T-helper 2 cell treated with Interferon-gamma antibody and Interleukin-4, amounts not matched to agents 5 μg/mL and 100 μg/mL, for 36 hours (primary cell): ENCODE results near the gene CAMKMT.

ENCODE experiments used
- DNase-seq: peaks from one replicate; pipeline ENCODE4 v3.0.0; 2021; ENCODE audit warnings: low spot score
- H3K27ac Mint-ChIP-seq: one replicate; pipeline ENCODE4 v1.8.0; 2021; ENCODE audit warnings: mild to moderate bottlenecking, mixed read lengths
- H3K27me3 Mint-ChIP-seq: one replicate; pipeline ENCODE4 v1.8.0; 2021; ENCODE audit warnings: low read depth, mixed read lengths
- H3K36me3 Mint-ChIP-seq: one replicate; pipeline ENCODE4 v1.8.0; 2021; ENCODE audit warnings: low read depth, mixed read lengths
- H3K4me1 Mint-ChIP-seq: one replicate; pipeline ENCODE4 v1.8.0; 2021; ENCODE audit warnings: low read depth, mixed read lengths
- H3K4me3 Mint-ChIP-seq: one replicate; pipeline ENCODE4 v1.8.0; 2022; ENCODE audit warnings: mild to moderate bottlenecking, moderate library complexity, mixed read lengths
- H3K9me3 Mint-ChIP-seq: one replicate; pipeline ENCODE4 v1.8.0; 2021; ENCODE audit warnings: mixed read lengths

The CAMKMT gene

DNA sequence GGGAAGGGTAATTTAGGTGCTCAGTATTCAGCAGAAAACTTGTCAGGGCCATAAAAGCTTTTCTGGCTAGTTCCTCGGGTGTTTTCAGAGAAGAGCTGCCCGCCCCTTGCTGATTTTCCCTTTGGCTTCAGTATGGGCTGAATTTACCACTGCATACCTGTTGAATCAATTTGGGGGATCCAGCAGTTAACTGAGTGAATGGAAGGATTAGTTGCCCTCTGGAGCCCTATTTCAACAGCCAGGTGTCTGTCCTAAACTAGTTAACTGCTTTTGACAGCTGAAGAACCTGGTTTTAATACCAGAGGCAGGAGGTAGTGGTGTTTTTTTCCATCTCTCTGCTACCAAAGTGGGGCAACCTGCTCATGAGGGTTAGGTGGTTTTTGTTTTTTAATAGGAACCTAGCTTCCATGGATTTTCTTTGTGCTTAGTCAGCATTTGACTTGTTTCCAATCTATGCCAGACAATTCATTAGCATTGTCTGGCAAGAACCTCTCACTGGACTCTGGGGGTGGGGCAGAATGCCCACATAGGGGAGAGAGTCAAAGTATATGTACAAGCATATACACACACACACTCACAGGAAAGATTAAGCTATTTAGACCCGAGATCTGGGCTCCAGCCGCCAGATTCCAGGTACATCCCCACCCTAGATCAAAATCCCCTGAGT lies 413.2 kb downstream of the CAMKMT start:
- no peaks in the 10 kb centered on the region for H3K9me3 Mint-ChIP-seq
- no peaks in the 10 kb centered on the region for H3K36me3 Mint-ChIP-seq
- H3K27ac Mint-ChIP-seq: no peak overlapping the region
- H3K27me3 Mint-ChIP-seq: peaks cover 10% of the 10 kb centered on the region
- DNase-seq: no peak
- no peak overlapping the region for H3K4me3 Mint-ChIP-seq
- no peaks in the 10 kb centered on the region for H3K4me1 Mint-ChIP-seq

DNA sequence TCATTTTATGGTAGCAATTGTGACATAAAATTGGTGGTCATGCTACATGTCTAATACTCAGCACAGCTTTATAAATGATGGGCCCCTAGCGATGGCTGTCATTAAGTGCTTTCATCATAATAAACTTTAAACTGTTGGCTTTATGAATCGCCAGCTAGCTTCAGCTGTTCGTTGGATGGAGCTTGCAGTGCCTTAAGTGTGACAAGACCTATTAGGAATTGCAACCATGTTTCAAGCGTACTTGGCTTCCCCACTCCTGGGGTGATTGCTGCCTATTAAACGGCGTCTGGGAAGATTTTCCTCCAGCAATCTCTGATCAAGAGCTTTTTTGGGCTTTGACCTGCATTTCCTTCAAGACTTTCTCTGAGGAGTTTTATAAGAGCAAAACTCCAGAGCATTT lies 415.3 kb downstream of the CAMKMT start:
- Mint-ChIP-seq H3K9me3 (no peaks in the 10 kb centered on the region), H3K27ac (no peak overlapping the region), H3K36me3 (no peaks in the 10 kb centered on the region), H3K4me1 (no peaks in the 10 kb centered on the region), H3K4me3 (no peak overlapping the region), H3K27me3 (peaks cover 8% of the 10 kb centered on the region)
- DNase-seq: no peak

DNA sequence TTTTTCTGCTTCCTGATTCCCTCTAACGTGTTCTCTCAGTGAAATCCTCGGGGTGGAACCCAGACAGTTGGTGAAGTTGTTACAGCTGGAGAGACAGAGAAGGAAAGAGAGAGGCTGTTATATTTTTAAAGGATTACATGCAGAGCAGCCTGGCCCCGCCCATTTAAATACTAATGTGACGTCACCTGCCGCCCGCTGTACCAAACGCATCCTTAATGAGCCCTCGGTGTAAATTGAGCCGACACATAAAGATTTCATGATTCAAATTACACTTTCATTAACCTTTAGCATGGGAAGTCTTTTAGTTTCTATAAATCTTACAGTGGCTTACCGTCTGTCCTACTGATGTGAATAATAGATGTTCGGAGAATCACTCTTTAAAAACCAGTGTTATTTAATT lies 415.8 kb downstream of the CAMKMT start:
- Mint-ChIP-seq H3K4me1 (no peaks in the 10 kb centered on the region), H3K36me3 (no peaks in the 10 kb centered on the region), H3K27ac (no peak overlapping the region), H3K4me3 (no peak overlapping the region), H3K9me3 (no peaks in the 10 kb centered on the region), H3K27me3 (peaks cover 8% of the 10 kb centered on the region)
- DNase-seq: no peak

DNA sequence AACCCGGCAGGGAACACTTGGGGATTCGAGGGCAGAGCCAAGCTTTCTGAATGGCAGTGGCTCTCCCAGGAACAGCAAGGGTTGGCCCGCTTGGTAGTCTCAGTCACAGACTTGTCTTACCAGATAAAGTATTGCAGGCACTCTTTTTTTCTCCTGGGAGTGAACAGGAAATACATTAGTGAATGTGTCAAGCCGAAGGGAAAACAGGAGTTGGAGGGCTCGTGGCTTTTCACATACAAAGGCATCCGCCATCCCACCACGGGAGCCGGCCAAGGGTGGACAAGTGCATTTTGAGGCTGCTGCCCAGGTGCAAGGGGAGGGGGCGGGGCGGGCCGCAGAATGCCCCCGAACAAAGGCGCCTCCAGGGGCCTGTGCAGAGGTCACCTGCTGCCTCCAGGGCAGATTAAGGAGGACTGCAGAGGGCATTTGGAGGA lies 416.5 kb downstream of the CAMKMT start:
- Mint-ChIP-seq H3K9me3 (no peaks in the 10 kb centered on the region), H3K4me1 (no peaks in the 10 kb centered on the region), H3K36me3 (no peaks in the 10 kb centered on the region), H3K27me3 (peaks cover 8% of the 10 kb centered on the region), H3K27ac (no peak overlapping the region), H3K4me3 (no peak overlapping the region)
- no peak for DNase-seq

DNA sequence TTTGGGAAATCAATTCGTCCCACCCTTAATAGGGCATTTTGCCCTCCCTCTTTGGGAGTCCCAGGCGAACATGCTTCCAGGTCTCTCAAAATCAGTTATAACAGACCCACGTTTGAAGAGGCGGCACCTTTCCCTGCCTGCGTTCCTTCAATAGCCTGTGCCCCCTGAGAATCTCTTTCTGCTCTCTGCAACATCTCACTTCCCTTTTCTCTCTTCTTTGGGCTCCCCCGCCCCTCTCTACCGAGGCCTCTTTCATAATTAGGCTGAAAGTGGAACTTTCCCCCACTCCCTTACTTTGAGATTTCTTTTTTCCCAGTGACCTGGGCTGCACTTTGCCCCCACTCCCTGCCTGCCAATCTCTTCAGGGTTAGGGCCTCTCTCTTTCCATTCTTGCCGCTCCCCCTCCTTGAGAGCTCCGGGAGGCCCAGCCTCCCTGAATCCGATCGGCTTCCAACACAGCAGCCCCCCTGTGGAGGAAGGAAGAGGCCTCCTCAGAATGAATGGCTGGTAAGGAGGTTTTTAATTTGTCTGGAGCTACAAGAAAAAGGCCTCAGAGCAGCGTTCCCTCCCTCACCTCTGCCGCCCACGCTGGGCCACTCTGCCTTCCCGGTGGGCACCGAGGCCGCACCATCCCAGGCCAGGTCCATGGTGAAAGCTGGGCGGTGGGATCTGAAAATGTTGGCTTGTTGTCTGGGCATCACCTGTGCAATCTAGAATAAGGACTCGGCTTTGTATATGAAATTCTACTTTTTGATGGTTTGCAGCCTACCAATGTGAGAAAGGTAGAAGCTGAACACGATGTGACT lies 417.1 kb downstream of the CAMKMT start:
- H3K36me3 Mint-ChIP-seq: no peaks in the 10 kb centered on the region
- DNase-seq: no peak
- no peak overlapping the region for H3K4me3 Mint-ChIP-seq
- no peaks in the 10 kb centered on the region for H3K4me1 Mint-ChIP-seq
- H3K27me3 Mint-ChIP-seq: peaks cover 8% of the 10 kb centered on the region
- no peaks in the 10 kb centered on the region for H3K9me3 Mint-ChIP-seq
- H3K27ac Mint-ChIP-seq: no peak overlapping the region

DNA sequence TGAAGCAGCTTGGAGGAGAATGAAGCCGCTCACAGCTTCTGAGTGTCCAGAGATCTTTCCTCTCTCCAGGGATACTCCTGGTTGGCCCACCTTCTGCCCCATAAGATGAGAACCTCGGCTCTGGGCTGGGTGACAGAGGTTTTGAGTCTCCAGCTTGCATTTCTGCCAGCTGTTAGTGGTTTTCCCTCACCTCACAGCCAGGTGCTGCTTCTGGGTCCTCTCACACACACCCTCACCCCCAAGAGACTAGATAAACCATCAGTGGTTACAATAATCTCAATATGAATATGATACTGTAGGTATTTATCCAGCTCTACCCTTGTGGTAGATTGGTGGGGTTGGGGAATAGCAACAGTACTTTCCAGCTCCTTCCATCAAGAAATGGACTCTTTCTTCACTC lies 418.0 kb downstream of the CAMKMT start:
- Mint-ChIP-seq H3K4me1 (no peaks in the 10 kb centered on the region), H3K27ac (no peak overlapping the region), H3K4me3 (no peak overlapping the region), H3K9me3 (no peaks in the 10 kb centered on the region), H3K36me3 (no peaks in the 10 kb centered on the region), H3K27me3 (peaks cover 8% of the 10 kb centered on the region)
- no peak for DNase-seq

DNA sequence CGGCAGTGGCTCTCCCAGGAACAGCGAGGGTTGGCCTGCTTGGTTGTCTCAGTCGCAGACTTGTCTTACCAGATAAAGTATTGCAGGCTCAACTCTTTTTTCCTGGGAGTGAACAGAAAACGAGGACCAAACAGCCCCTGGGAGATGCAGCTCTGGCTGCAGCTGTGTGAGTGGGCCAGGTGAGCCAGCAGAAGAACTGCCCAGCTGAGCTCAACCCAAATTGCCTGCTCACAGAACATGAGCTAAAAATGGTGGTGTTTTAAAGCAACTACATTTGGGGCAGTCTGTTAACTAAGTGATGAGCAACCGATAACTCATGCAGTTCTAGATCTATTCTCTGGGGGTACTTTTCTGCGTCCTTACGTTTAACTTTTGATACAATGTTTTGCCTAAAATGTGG lies 418.7 kb downstream of the CAMKMT start:
- Mint-ChIP-seq H3K9me3 (no peaks in the 10 kb centered on the region), H3K27ac (no peak overlapping the region), H3K4me1 (no peaks in the 10 kb centered on the region), H3K27me3 (peaks cover 8% of the 10 kb centered on the region), H3K36me3 (no peaks in the 10 kb centered on the region), H3K4me3 (no peak overlapping the region)
- no peak for DNase-seq

DNA sequence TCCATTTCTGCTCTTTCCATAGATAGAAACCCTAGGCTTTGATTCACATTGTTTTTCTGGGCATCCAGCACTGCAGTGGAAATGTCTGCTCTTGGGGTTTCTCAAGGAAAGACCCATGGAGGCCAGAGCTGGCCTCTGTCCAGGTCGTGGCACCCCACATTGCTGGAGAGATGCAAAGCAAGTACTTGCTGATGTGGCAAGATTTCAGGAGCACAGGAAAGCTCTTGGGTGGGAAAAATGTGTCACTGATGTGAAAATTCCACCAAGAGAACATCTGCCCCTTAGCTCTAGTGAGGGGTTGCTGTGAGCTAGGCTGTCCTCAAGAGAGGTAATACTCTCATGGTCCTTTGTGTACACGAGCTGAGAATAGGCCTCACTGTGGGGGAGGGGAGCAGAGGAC lies 423.7 kb downstream of the CAMKMT start:
- Mint-ChIP-seq H3K27ac (no peak overlapping the region), H3K4me1 (no peaks in the 10 kb centered on the region), H3K27me3 (peaks cover 4% of the 10 kb centered on the region), H3K4me3 (no peak overlapping the region), H3K36me3 (no peaks in the 10 kb centered on the region), H3K9me3 (no peaks in the 10 kb centered on the region)
- no peak for DNase-seq

DNA sequence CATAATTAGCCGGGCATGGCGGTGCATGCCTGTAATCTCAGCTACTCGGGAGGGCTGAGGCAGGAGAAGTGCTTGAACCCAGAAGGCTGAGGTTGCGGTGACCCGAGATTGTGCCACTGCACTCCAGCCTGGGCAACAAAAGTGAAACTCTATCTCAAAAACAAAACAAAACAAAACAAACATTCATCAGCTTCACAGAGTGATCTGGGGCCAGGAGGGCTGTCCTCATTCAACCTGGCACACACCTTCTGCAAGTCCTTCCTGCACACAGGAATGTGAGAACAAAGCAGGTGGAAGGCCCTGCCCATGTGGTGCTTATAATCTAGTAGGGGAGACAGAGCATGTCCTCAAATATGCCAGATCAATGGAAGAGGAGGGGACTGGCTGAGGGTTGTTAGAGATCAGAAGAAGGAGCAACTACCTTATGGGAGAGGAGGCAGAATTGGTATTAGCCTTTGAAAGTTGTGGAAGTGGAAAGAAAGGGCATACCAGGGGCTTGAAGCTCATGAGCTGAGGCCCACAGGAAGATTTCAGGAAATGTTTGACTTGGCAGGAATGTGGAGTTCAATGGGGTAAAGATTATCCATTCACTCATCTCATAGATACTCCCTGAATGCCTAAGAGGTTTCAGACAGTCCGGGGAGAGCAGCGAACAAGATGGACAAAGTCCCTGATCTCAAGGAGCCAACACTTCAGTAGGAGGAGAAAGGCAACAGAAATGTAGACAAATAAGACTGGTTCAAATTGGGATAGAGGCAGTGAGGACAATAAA lies 424.5 kb downstream of the CAMKMT start:
- Mint-ChIP-seq H3K4me3 (no peak overlapping the region), H3K27ac (no peak overlapping the region), H3K36me3 (no peaks in the 10 kb centered on the region), H3K9me3 (no peaks in the 10 kb centered on the region), H3K27me3 (peaks cover 4% of the 10 kb centered on the region), H3K4me1 (no peaks in the 10 kb centered on the region)
- no peak for DNase-seq

DNA sequence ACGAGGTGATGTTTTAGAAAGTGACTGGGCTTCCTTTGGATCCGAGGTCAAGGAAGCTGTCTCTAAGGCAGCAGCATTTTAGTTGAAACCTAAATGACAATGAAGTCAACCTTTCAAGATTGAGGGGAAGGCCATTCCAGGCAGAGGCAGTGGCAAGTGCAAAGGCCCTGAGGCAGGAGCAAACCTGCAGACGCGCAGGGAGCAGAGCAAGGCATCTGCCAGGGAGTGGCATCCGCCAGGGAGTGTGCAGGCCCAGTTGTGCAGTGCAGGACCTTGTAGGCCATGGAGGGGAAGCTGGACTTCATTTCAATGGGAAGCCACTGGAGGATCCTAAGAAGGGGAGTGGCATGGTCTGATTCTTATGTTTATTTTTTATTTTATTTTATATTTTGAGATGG lies 425.1 kb downstream of the CAMKMT start:
- no peak for DNase-seq
- Mint-ChIP-seq H3K4me1 (no peaks in the 10 kb centered on the region), H3K27me3 (peaks cover 8% of the 10 kb centered on the region), H3K27ac (no peak overlapping the region), H3K36me3 (no peaks in the 10 kb centered on the region), H3K9me3 (peaks cover 4% of the 10 kb centered on the region), H3K4me3 (no peak overlapping the region)

DNA sequence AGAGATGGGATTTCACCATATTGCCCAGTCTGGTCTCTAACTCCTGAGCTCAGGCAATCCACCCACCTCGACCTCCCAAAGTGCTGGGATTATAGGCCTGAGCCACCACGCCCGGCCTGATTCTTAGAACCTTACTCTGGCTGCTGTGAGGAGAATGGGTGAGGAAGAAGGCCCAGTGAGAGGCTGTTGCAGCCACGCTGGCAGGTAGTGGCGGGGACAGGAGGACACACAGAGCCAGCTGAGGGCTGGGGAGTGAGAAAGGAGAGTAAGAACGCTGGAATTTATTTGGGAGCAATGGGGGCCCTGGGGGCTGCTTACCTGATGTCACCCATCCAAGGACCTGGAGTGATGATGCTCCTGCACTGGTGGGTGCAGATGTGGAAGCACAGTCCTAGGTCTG lies 425.9 kb downstream of the CAMKMT start:
- no peak overlapping the region for H3K27ac Mint-ChIP-seq
- DNase-seq: no peak
- H3K4me1 Mint-ChIP-seq: no peaks in the 10 kb centered on the region
- no peak overlapping the region for H3K4me3 Mint-ChIP-seq
- H3K27me3 Mint-ChIP-seq: peaks cover 8% of the 10 kb centered on the region
- H3K9me3 Mint-ChIP-seq: peaks cover 4% of the 10 kb centered on the region
- H3K36me3 Mint-ChIP-seq: no peaks in the 10 kb centered on the region

DNA sequence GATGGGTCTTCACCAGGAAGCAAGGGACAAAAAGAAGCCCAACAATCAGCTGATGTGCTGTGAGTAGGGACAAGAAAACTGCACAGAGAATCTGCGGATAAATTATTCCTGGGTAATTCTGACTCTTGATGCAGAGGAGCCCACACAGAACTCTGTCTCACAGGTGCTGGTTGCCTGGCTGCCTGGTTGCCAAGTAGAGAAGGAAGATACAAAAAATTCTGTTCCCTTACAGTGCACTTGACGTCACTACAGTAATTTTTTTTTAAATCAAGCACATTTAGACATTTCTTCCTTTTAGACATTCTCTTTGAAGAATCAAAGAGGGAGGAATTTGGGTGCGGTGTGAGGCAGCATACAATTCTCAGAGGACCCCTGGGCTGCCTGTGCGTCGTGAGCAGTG lies 427.7 kb downstream of the CAMKMT start:
- H3K36me3 Mint-ChIP-seq: no peaks in the 10 kb centered on the region
- DNase-seq: no peak
- peaks cover 14% of the 10 kb centered on the region for H3K27me3 Mint-ChIP-seq
- peaks cover 4% of the 10 kb centered on the region for H3K9me3 Mint-ChIP-seq
- no peaks in the 10 kb centered on the region for H3K4me1 Mint-ChIP-seq
- no peak overlapping the region for H3K4me3 Mint-ChIP-seq
- no peak overlapping the region for H3K27ac Mint-ChIP-seq

DNA sequence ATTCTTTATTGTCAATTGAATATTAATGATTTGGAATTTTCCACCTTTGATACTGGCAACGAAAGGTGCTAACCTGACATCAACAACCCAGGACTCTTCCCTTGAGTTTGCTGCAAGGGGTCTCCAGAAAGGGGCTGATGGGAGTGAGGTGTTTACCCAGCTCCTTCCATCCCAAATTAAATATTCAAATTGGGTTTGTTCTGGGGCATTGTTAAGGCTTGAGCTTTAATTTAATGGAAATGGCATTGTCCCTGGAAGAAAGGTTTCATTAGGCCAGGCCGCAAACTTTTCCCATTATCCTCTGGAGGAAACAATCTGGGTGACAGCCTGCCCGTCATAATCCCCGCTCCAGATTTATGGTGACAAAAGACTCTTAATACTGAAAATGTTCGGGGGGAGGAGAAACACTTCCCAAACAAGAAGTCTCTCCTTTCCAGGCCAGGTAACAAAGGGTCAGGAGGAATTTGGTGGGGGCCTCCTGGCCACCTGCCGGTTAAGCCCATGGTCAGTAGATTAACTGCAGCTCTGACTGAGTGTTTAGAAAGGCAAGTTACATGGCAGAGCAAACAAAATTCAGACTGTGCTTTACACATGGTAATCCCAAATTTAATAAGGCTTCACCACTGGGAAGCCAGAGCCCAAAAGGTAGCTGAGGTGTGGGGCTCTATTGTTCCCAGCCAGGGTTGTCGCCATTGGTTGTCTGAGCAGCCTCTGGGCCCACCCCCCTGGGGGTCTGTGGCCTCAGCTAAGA lies 428.4 kb downstream of the CAMKMT start:
- no peaks in the 10 kb centered on the region for H3K36me3 Mint-ChIP-seq

More for the DNA sequence above, 428.4 kb downstream of the CAMKMT start:
- Mint-ChIP-seq H3K9me3 (peaks cover 4% of the 10 kb centered on the region), H3K27me3 (peaks cover 14% of the 10 kb centered on the region), H3K4me3 (no peak overlapping the region), H3K4me1 (no peaks in the 10 kb centered on the region), H3K27ac (no peak overlapping the region)
- no peak for DNase-seq
